ELR (cell line): Measurements from ENCODE around the gene IFNE.
"Not testable (repeated sequence)": the region's sequence is repeated elsewhere in the genome, so short reads cannot be mapped to it uniquely, and the experiment has no call there.

Experiments used
- DNase-seq: peaks from one replicate; pipeline ENCODE4 v3.0.0-alpha.2; 2015; ENCODE audit warnings: low read depth

Gene IFNE

DNA sequence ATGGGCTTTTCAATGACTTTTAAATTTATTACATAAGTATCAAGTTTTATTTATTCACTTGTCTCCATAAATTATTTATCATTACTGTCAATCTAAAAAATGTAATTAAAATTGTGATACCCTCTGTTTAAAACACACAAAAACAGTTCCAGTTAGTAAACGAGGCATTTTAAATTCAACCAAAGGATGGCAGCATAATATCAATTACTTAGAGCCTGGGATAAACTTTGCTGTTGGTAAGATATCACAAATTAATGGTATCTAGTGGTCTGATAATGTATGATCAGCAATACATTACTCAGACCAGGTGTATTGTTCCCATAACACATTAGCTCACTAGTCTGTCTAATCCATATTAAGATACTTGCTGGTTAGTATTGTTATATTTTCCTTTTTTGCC lies 9.6 kb upstream of the IFNE start:
- no peak for DNase-seq

DNA sequence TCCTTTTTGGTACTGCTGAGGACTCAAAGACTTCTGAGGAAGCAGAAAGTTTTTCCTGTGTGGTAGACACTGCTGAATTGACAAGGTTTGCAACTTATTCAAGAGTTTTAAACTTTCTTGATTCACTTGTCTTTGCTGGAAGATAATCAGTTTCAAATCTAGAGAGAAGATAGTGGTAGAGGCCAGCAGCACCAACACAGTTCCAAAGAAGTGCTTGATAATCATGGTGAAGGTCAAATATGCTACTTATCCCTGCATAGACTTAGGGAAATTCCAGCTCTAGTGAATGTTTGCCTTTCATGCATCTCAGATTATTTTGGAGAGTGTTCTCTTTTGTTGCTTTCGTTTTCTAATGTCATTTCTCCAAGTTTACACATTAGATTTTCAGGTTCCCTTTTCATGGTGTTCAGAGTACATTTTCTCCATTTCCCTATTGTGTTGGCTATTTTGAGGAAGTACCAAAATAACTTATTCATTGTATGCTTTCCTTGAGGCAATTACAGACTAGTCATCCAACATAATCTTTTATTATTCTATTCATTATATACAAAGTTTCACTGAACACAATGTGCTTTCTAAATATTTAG lies 550 bp downstream of the IFNE start:
- DNase-seq, result no peak

DNA sequence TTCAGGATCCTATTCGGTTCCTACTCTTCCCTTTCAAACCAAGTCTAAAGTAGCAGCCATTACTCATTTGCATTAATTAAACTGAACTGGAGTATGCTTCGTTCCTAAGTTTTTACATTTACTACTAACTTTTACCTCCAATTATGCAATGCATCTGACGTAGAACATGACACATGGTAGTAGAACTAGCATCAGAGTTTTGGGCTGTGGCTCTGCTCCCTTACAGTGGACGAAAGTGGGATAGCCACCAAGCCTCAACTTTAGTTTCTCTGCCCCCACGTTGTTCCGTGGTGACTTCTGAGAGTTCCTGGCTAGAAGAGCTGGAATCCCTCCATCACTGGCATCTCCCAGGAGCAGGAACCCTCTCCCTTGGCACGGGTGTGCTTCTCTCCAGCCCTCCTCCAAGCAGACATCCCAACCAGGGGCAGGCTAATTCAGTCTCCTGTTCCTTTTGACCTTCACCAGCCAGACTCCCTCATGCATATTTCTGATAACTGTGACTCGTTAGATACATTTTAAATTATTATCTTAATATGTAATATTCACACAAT lies 2.9 kb downstream of the IFNE start:
- no peak for DNase-seq

DNA sequence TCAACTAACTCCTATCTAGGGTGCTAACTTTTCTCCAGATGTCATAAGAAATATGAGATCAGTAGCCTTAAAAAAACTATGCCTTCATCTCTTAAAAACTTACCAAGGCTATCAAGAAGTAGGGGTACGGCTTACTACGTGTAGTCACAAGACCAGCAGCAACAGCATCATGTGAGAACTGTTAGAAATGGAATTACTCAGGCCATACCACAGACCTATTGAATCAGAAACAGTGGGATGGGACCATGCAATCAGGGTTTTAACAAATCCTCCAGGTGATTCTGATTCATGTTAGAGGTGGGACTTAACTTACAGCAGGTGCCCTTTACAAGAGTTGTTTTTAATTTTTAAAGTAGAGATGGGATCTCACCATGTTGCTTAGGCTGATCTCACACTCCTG lies 4.6 kb downstream of the IFNE start:
- DNase-seq, result no peak

DNA sequence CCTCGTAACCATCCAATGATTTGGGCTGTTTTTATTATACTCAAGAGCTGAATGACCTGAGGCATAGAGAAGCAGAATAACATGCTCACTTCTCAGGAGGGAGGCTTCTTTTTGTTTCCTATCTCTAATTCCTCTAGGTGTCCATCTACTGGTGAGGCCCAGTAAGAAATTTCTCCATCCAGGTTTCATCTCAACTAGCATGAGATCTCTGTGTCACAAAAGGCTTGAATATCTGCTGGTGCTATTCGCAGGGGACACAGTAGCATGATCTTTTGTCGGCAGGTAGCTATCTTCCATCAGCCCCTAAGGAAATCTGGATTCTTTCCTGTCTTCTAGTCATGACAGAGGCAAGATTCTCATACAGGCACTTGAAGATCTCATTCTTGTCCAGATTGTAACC lies 8.9 kb downstream of the IFNE start:
- no peak for DNase-seq

DNA sequence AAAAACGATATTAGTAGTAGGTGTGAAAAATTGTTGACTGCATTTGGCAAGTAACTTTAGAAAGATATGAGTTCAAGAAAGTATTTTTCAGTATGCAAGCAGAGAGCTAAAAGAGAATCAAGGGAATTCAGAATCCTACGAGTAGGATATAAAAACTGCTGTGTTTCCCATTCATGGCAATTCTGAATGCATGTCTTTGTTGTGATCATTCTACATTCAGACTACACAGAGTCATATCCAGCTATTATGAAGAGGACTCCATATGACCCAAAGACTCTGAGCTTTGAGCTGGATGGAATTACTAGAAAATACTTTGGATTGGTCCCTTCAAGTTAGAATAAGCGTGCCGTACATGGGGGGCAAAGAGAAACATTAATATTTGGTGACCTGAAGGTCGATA lies 12.0 kb downstream of the IFNE start:
- no peak for DNase-seq

DNA sequence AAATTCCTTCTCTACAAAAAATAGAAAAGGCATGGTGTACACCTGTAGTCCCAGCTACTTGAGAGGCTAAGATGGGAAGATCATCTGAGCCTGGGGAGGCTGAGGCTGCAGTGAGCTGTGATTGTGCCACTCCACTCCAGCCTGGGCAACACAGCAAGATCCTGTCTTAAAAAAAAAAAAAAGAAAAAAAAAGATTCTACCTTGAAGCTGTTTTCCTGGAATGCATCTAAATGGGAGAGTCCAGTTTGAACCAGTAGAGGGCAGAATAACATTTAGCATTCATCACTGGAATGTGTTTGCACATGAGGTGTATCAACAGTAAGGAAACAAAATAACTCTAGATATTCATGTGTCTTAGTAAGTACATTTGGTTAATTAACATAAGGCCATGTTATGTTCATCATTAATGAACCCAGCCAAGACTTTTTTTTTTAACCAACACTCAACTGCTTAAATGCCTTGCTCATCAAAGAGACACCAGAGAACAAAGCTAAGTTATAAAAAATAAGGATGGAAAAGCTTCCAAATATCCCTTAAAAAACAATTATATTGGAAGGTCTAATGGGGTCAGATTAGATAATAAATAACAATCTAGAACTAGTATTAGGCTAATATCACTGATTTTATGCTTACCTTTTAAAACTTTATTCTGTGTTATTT lies 16.1 kb downstream of the IFNE start:
- peak; percentile 74 for DNase-seq

DNA sequence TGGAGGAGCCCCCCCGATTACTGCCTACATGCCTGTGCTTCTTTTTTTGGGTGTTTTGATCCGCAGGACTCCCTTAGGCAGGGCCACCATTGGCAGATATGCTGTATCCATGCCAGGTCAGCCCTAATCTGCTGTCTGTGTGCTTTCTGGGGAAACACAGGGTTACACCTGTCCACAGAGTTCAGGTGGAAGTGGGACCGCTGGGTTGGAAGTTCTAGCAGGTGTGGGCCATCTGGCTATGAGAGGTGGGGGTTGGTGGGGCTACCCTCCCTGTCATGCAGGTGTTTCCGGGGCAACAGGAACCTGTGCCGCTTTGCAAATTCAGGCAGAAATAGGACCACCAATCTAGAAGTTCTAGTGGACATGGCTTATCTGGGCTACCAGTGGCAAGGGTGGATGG lies 17.0 kb downstream of the IFNE start:
- DNase-seq, result no peak

DNA sequence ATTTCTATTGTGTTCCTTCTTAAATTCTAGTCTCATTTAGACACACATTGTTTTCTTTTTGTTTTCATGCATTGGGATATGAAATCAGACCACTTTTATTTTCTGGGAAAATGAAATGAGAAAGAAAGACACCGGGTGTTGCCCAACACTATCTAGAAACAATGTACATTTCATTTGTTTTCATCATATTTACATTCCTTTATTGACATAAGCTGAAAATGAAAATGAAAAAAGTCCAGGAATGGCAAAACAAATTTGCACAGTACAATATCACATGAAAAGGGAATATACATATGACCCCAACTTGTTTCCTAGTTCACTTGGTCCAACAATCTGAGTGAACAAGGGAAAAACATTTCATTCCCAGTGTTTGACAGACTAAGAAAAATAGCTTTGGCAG lies 20.7 kb downstream of the IFNE start:
- no peak for DNase-seq

DNA sequence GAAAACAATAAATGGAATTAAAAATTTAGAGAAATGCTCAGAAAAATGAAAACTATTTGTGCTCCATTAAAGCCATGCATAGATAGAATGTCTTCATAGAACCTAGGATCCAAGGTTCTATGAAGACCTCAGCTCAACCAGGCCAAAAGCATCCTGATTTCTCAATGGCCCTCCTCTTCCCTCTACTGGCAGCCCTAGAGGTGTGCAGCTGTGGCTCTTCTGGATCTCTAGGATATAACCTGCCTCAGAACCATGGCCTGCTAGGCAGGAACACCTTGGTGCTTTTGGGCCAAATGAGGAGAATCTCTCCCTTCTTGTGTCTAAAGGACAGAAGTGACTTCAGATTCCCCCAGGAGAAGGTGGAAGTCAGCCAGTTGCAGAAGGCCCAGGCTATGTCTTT lies 26.8 kb downstream of the IFNE start:
- peak; percentile 61 for DNase-seq

DNA sequence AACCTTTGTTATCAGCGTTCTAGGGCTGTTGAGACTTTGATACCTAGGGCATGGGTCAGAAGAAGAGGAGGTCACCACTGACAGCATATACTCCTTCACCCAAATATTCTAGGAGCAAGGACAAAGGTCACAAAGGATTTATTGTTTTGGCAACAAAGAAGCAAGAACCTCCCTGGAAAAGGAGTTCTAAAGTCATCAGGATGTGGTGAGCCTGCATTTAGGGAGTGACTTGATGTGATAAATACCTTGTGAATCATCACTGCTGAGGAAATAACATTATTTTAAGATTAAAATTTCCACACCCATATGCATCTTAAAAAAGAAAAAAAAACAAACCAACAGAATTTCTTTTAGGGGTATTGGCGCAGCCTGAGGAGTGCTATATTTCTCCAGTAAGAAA lies 28.0 kb downstream of the IFNE start:
- DNase-seq, result peak; percentile 65

DNA sequence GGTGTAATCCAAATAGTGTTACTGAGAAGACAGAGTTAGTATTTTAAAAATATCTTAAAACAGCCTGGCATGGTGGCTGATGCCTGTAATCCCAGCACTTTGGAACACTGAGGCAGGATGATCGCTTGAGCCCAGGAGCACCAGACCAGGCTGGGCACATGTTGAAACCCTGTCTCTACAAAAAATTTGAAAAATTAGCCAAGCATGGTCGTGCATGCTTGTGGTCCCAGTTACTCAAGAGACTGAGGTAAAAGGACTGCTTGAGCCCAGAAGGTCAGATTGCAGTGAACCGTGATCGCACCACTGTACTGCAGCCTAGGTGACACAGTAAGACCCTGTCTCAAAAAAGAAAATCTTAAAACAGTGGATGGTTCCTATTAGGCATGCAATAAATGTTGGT lies 29.4 kb downstream of the IFNE start:
- no peak for DNase-seq

DNA sequence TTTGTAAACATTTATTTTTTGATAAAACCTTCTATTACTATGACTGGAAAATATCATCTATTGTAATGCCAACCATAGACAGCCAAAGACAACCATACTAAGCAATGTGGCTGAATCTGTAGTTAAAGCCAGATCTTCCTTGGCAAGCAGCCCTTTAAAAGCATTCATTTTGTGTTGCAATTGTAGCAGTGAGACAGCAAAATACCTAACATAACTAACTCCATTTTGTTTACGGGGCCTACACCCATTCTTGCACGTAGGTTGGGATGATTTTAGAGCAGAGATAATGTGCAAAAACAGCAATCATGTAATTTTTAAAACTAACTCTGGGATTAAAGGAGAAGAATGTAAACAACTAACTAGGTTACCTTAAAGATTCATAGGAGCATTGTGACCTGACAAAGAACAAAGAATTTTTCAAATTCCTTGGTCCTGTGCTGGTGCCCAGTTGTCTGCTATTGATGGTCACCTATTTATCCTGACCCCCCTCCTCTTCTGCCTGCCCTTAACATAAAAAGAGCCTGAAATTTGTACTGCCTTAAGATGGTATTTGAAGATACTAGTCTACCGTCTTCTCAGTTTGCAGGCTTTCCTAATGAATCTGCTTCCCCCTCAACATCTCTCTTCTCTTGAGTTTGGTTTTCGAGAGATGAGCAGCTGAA lies 31.2 kb downstream of the IFNE start:
- DNase-seq, result no peak

DNA sequence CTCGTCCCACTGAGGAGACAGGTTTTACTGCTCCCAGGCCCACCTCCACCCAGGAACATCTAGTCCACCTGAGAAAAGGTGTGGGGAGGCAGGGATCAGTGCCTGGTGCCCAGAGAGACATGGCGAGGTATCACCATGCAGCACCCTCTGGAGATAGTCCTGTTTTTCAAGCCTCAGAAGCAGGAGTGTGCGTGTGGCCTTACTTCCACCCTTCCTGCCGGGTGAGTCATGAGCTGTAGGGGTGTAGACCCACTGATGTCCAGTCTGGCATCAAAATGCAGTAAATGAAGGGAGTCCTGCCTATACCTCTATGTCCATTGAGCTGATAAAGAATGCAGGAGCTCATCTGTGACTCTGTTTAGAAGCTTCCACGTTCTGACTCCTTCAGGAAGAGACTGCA lies 32.8 kb downstream of the IFNE start:
- DNase-seq, result peak; percentile 26

DNA sequence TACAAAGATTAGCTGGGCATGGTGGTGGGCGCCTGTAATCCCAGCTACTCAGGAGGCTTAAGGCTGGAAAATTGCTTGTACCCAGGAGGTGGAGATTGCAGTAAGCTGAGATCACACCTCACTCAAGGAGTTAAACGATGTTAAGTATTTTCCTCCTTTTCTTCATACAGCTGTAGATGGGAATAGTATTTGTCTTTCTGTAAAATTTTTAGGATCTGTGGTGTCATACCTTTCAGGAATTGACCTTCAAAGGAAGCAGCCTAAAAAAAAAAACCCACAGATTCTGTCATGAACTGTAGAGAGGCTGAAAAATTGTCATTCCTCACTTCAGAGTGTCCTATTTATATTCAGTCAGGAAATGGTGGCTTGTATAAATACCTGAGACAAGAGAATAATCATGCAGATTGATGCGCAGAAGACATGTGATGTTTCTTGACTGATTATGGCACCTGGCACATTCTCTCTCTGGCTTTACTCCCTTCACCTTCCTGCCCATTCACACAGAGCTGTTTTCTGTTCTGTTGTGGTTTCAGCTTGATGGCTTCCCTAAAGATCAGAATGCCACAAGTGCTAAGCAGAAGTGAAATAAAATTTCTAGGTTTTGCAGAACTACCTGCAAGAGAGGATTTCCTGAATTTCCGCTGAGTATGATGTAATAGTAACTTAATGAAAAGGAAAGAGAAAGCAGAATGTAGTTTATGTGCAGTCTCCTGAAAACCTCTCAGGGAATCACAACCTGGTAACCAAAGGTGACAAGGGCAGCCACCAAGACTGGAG lies 38.1 kb downstream of the IFNE start:
- DNase-seq, result no peak

DNA sequence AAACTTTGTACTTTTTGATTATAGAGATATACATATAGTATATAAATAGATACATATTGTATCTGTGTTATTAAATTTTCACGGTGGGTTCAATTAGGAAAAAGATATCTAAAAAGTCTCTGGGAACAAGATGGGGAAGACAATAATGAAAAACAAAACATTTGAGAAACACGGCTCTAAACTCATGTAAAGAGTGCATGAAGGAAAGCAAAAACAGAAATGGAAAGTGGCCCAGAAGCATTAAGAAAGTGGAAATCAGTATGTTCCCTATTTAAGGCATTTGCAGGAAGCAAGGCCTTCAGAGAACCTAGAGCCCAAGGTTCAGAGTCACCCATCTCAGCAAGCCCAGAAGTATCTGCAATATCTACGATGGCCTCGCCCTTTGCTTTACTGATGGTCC lies 42.0 kb downstream of the IFNE start, which contains the start of gene IFNA1:
IFNA1 (plus strand) TSS at position 301 of the 400 bp plus-strand sequence; CDS start at position 370, 69 bp downstream.
- DNase-seq, result no peak

DNA sequence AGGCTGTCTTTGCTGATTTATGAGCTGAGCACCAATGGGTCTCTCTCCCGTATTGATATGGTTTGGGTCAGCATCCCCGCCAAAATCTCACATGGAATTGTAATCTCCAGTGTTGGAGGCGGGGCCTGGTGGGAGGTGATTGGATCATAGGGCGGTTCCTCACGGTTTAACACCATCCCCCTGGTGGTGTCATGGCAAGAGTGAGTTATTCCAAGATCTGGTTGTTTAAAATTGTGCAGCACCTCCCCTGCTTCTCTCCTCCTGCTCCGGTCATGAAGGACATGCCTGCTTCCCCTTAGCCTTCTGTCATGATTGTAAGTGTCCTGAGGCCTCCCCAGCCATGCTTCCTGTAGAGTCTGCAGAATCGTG lies 47.1 kb downstream of the IFNE start:
- DNase-seq, result not testable (repeated sequence)

DNA sequence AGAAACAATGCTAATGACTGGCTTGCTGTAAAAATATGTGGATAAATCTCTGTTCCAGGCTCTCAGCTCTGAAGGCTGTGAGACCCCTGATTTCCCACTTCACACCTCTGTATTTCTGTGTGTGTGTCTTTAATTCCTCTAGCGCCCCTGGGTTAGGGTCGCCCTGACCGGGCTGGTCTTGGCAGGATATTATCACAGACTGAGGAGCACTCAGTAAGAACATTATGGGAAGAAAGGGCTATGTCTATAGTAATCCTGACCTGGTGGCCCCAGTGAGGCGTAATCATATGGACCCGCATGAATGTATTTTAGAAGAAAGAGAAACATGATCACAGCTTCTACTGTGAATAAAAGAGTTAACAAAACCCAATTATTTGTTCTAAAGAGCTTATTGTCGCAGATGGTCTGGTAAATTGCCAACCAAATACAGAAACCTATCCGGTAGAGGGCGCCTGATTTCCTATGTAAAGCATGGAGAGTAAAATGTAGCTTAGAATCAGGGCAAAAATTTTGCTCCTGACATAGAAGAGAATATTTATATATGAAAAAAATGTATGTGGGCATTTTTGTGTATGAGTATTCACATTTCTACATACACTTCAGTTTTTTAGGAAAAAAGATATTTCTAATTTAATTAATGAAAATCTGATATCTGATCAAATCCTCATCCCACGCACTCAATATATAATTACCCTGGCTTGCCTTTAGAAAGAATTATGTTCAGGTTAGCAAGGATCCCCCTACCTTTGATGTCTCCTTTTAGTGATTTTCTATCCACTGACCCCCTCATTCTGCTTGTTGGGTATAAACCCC lies 47.7 kb downstream of the IFNE start:
- DNase-seq, result peak; percentile 85

DNA sequence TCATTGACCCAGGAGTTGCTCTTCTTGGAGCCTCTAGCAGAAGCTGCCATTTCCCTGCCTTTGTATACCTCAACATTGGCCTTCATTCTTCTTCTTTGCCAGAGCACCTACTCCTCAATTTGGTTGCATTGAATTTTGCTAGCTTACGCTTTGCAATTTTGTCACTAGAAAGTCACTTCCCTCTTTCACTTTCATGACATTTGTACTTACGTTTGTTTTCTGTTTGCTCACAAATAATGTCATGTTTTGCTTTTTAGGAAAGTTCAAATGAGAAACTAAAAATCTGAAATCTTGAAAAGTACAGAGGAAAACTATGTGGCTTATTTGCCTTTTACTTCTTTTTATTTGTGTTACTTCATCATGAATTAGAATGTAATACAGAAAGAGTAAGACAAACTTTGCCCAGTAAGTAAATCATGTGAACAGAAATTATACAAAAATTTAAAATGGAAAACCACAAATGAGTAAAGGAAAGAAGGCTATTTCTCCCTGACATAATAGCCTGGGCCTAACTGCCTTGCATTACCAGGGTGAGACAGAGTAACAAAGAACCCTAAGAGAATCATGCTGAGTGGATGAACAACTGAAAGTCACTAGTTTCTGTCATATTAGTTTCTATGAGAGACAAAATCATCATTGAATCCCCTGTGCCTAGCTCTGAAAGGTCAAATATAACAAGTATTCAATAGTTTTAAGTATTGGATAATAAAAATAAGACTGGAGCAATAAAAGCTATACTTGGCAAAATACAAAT lies 49.3 kb downstream of the IFNE start:
- DNase-seq, result no peak
